H9 (cell line): ENCODE data around the gene MLC1. TPM values are rescaled to one million over a fixed set of nuclear protein-coding genes. Genes with fewer than 3 reads are reported as not detected.

ENCODE experiments used
- DNase-seq: peaks from one replicate; pipeline ENCODE4 v3.0.0-alpha.2; 2017
- H2AFZ ChIP-seq: one replicate; pipeline ENCODE4 v1.6.1; 2013; ENCODE audit warnings: mild to moderate bottlenecking, low read length, control low read depth, moderate library complexity
- H2AK5ac ChIP-seq: 2 replicates; pipeline ENCODE4 v1.6.1; 2013; ENCODE audit warnings: low read length, control low read depth, mixed read lengths; ENCODE audit not compliant: insufficient read length
- H2BK120ac ChIP-seq: one replicate; pipeline ENCODE4 v1.6.1; 2013; ENCODE audit warnings: low read depth, mild to moderate bottlenecking, low read length, control low read depth, inconsistent platforms; ENCODE audit not compliant: poor library complexity, severe bottlenecking
- H2BK12ac ChIP-seq: 2 replicates; pipeline ENCODE4 v1.6.1; 2013; ENCODE audit warnings: low read length, control low read depth, mixed read lengths, low read depth; ENCODE audit not compliant: insufficient read length
- H2BK15ac ChIP-seq: 2 replicates; pipeline ENCODE4 v1.6.1; 2013; ENCODE audit warnings: low read depth, low read length, control low read depth
- H2BK20ac ChIP-seq: one replicate; pipeline ENCODE4 v1.6.1; 2013; ENCODE audit warnings: low read depth, mild to moderate bottlenecking, low read length, control low read depth, inconsistent platforms; ENCODE audit not compliant: poor library complexity, severe bottlenecking
- H2BK5ac ChIP-seq: 2 replicates; pipeline ENCODE4 v1.6.1; 2013; ENCODE audit warnings: low read length, control low read depth, mixed read lengths; ENCODE audit not compliant: insufficient read length
- H3K14ac ChIP-seq: 2 replicates; pipeline ENCODE4 v1.6.1; 2013; ENCODE audit warnings: low read length, control low read depth; ENCODE audit not compliant: insufficient read depth
- H3K18ac ChIP-seq: 2 replicates; pipeline ENCODE4 v1.6.1; 2013; ENCODE audit warnings: low read depth, mild to moderate bottlenecking, mixed read lengths, low read length, control low read depth; ENCODE audit not compliant: insufficient read length
- H3K23ac ChIP-seq: 2 replicates; pipeline ENCODE4 v1.6.1; 2013; ENCODE audit warnings: low read length, control low read depth, mixed read lengths, low read depth; ENCODE audit not compliant: insufficient read length
- H3K23me2 ChIP-seq: 2 replicates; pipeline ENCODE4 v1.6.1; 2013; ENCODE audit warnings: low read depth, mild to moderate bottlenecking, mixed read lengths, low read length, control low read depth; ENCODE audit not compliant: insufficient read length, poor library complexity, severe bottlenecking
- H3K27ac ChIP-seq: 2 replicates; pipeline ENCODE4 v1.5.1; 2013; ENCODE audit warnings: low read length, control low read depth, mixed read lengths, low read depth; ENCODE audit not compliant: insufficient read length
- H3K27me3 ChIP-seq: 2 replicates; pipeline ENCODE4 v1.6.1; 2013; ENCODE audit warnings: low read length, control low read depth, inconsistent platforms; ENCODE audit not compliant: insufficient read depth
- H3K4ac ChIP-seq: 2 replicates; pipeline ENCODE4 v1.6.1; 2013; ENCODE audit warnings: low read depth, mild to moderate bottlenecking, control low read depth, inconsistent platforms, low read length, moderate library complexity
- H3K4me1 ChIP-seq: 2 replicates; pipeline ENCODE4 v1.6.1; 2013; ENCODE audit warnings: low read length, control low read depth, inconsistent platforms; ENCODE audit not compliant: insufficient read depth
- H3K4me2 ChIP-seq: 2 replicates; pipeline ENCODE4 v1.6.1; 2013; ENCODE audit warnings: low read length, control low read depth, mixed read lengths; ENCODE audit not compliant: insufficient read length, insufficient read depth
- H3K56ac ChIP-seq: 2 replicates; pipeline ENCODE4 v1.6.1; 2013; ENCODE audit warnings: low read depth, mild to moderate bottlenecking, mixed read lengths, low read length, control low read depth; ENCODE audit not compliant: insufficient read length
- H3K79me1 ChIP-seq: 2 replicates; pipeline ENCODE4 v1.6.1; 2013; ENCODE audit warnings: low read depth, mild to moderate bottlenecking, moderate library complexity, low read length, control low read depth, inconsistent platforms; ENCODE audit not compliant: insufficient read depth, poor library complexity, severe bottlenecking
- H3K79me2 ChIP-seq: 2 replicates; pipeline ENCODE4 v1.6.1; 2013; ENCODE audit warnings: low read length, control low read depth, inconsistent platforms; ENCODE audit not compliant: insufficient read depth
- H3K9ac ChIP-seq: 2 replicates; pipeline ENCODE4 v1.6.1; 2013; ENCODE audit warnings: low read length, control low read depth, mixed read lengths; ENCODE audit not compliant: insufficient read length; ENCODE audit errors: extremely low read depth
- H3K9me3 ChIP-seq: one replicate; pipeline ENCODE4 v1.6.1; 2013; ENCODE audit warnings: low read depth, low read length, inconsistent platforms; ENCODE audit not compliant: control insufficient read depth
- H3T11ph ChIP-seq: one replicate; pipeline ENCODE4 v1.6.1; 2013; ENCODE audit warnings: mild to moderate bottlenecking, low read length, control low read depth, inconsistent platforms
- H4K20me1 ChIP-seq: one replicate; pipeline ENCODE4 v1.6.1; 2013; ENCODE audit not compliant: control insufficient read depth, insufficient read length, insufficient read depth
- H4K5ac ChIP-seq: 2 replicates; pipeline ENCODE4 v1.6.1; 2013; ENCODE audit warnings: low read depth, mild to moderate bottlenecking, mixed read lengths, low read length, control low read depth; ENCODE audit not compliant: insufficient read length
- H4K8ac ChIP-seq: replicated peaks from 2 replicates; pipeline ENCODE4 v1.6.1; 2013; ENCODE audit warnings: low read length, control low read depth, mixed read lengths, low read depth; ENCODE audit not compliant: insufficient read length
- H4K91ac ChIP-seq: 2 replicates; pipeline ENCODE4 v1.6.1; 2013; ENCODE audit warnings: low read depth, mild to moderate bottlenecking, moderate library complexity, mixed read lengths, low read length, control low read depth; ENCODE audit not compliant: insufficient read length
- H3K27ac Mint-ChIP-seq, 3 experiments: 2 replicates in 2 of 3; 3 replicates in 1 of 3; pipeline ENCODE4 v1.8.0; 2020 to 2021; ENCODE audit warnings: mixed read lengths in 3 of 3, mild to moderate bottlenecking in 1 of 3, moderate library complexity in 1 of 3
- H3K27me3 Mint-ChIP-seq: 2 replicates; pipeline ENCODE4 v1.8.0; 2021; ENCODE audit warnings: low read depth, mild to moderate bottlenecking, moderate library complexity, mixed read lengths
- H3K36me3 Mint-ChIP-seq, 3 experiments: 2 replicates in 2 of 3; 3 replicates in 1 of 3; pipeline ENCODE4 v1.8.0; 2020 to 2021; ENCODE audit warnings: low read depth in 3 of 3, mixed read lengths in 3 of 3; ENCODE audit not compliant: insufficient read depth in 1 of 3
- H3K4me1 Mint-ChIP-seq, 2 experiments: 2 replicates each; pipeline ENCODE4 v1.8.0; 2020; ENCODE audit warnings: mixed read lengths in 2 of 2
- H3K4me3 Mint-ChIP-seq, 2 experiments: 2 replicates in 1 of 2; 3 replicates in 1 of 2; pipeline ENCODE4 v1.8.0; 2020 to 2021; ENCODE audit warnings: mild to moderate bottlenecking in 2 of 2, mixed read lengths in 2 of 2, moderate library complexity in 1 of 2
- H3K9me3 Mint-ChIP-seq, 2 experiments: 2 replicates in 1 of 2; 3 replicates in 1 of 2; pipeline ENCODE4 v1.8.0; 2020; ENCODE audit warnings: mild to moderate bottlenecking in 2 of 2, mixed read lengths in 2 of 2, moderate library complexity in 1 of 2
- WGBS: extraction: QIAGEN DNeasy Blood & Tissue Kit; methylation state at CpG from one replicate; pipeline ENCODE4 v1.1.7; 2013; ENCODE audit warnings: missing lambda C conversion rate, low lambda C conversion rate, mixed read lengths; ENCODE audit not compliant: insufficient read length; ENCODE audit errors: extremely low coverage; 5-methylcytosine and 5-hydroxymethylcytosine counted together
- total RNA-seq: library from RNA; stranded (reverse); gene quantifications from 2 replicates; pipeline ENCODE4 v1.2.1, GENCODE V29; 2021
- TF ChIP-seq, protein P1 (sequence below): fragments of 200-600 bp; sonication (generic); conservative IDR thresholded peaks from 3 replicates; pipeline ENCODE4 v1.8.0; 2021; ENCODE audit warnings: antibody characterized with exemption, mild to moderate bottlenecking

MLC1 gene
- total RNA-seq, 1 experiment from 2014 or later: not detected

DNA sequence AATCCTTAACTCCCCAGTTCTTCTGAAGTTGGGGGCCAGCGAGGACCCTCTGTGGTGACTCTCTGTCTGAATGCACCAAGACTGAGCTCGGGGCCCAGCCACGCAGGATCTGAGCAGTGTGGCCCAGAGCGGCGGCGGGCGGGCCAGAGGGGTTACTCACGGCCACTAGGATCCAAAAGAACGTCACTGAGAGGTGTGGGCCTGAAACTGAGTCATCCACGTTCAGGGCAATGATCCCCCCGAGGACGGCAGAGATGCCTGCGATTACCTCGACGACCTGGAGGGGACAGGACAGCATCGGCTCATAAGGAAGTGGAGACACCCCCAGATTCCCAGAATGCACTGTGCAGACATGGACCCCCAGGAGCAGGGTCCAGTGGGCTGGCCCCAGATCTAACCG lies 11.2 kb downstream of the MLC1 start:
- H3K23ac ChIP-seq: no peak overlapping the region
- H3K4me1 ChIP-seq: no peaks in the 10 kb centered on the region
- H2BK12ac ChIP-seq: no peak overlapping the region
- no peak overlapping the region for H3K4me2 ChIP-seq
- no peaks in the 10 kb centered on the region for H3K9me3 ChIP-seq
- no peak overlapping the region for H4K5ac ChIP-seq
- no peak overlapping the region for H2BK15ac ChIP-seq
- no peaks in the 10 kb centered on the region for H4K20me1 ChIP-seq
- H3K27ac ChIP-seq: no peak overlapping the region
- Mint-ChIP-seq H3K9me3 (no peaks in the 10 kb centered on the region), H3K4me1 (0 out of 4 replicates have a peak, but pooled peaks cover 0 to 8% of the 10 kb centered on the region in 2 experiments), H3K27me3 (peaks cover 1% of the 10 kb centered on the region; the same call in 1 of the 2 replicates), H3K36me3 (no peaks in the 10 kb centered on the region), H3K27ac (no peak overlapping the region), H3K4me3 (no peak overlapping the region)
- no peak overlapping the region for H4K8ac ChIP-seq
- WGBS: no CpG with 5 or more reads among the region's 17 CpGs
- no peak overlapping the region for H3T11ph ChIP-seq
- H2BK120ac ChIP-seq: no peak overlapping the region
- no peak overlapping the region for H3K56ac ChIP-seq
- TF ChIP-seq, protein P1, sequence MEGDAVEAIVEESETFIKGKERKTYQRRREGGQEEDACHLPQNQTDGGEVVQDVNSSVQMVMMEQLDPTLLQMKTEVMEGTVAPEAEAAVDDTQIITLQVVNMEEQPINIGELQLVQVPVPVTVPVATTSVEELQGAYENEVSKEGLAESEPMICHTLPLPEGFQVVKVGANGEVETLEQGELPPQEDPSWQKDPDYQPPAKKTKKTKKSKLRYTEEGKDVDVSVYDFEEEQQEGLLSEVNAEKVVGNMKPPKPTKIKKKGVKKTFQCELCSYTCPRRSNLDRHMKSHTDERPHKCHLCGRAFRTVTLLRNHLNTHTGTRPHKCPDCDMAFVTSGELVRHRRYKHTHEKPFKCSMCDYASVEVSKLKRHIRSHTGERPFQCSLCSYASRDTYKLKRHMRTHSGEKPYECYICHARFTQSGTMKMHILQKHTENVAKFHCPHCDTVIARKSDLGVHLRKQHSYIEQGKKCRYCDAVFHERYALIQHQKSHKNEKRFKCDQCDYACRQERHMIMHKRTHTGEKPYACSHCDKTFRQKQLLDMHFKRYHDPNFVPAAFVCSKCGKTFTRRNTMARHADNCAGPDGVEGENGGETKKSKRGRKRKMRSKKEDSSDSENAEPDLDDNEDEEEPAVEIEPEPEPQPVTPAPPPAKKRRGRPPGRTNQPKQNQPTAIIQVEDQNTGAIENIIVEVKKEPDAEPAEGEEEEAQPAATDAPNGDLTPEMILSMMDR: peak; percentile 33; the same call in 2 of the 3 replicates
- no peak overlapping the region for H2BK20ac ChIP-seq
- H3K14ac ChIP-seq: no peak overlapping the region; the same call in 1 of the 2 replicates
- no peaks in the 10 kb centered on the region for H3K23me2 ChIP-seq
- no peak overlapping the region for H4K91ac ChIP-seq
- no peak overlapping the region for H3K4ac ChIP-seq
- no peaks in the 10 kb centered on the region for H3K27me3 ChIP-seq
- no peak overlapping the region for H2BK5ac ChIP-seq
- peak; percentile 32 for DNase-seq
- no peak overlapping the region for H2AFZ ChIP-seq
- no peaks in the 10 kb centered on the region for H3K79me2 ChIP-seq
- no peak overlapping the region for H3K18ac ChIP-seq
- H3K9ac ChIP-seq: no peak overlapping the region
- H3K79me1 ChIP-seq: no peaks in the 10 kb centered on the region
- H2AK5ac ChIP-seq: no peak overlapping the region
